ENCODE measurements around the gene ELOB. TPM values are rescaled to one million over a fixed set of nuclear protein-coding genes. Genes with fewer than 3 reads are reported as not detected.

ELOB gene
- total and polyA plus RNA-seq, 2 of the 13 experiments (the other 11 are each of a cell fraction or from before 2014, with no cell fraction given) = 208 to 225 TPM

- no peaks in the 10 kb centered on the region for H3K9me3 ChIP-seq (ENCODE audit: low read length)
- WGBS (ENCODE audit: low lambda C conversion rate) = 38% methylated on average over 20 of the region's 79 CpGs
- peaks cover 18% of the 10 kb centered on the region for H3K4me1 ChIP-seq (ENCODE audit: insufficient read depth, low read length)
- no peaks in the 10 kb centered on the region for H4K20me1 ChIP-seq (ENCODE audit: insufficient read depth, low read length)
- TF ChIP-seq ZSCAN22 (CRISPR knock-in tag; IDR thresholded peaks at IDR 0.05) (peak; percentile 84), ZBTB33 (CRISPR knock-in tag; IDR thresholded peaks at IDR 0.05) (peak; percentile 98), SP2 (CRISPR knock-in tag; IDR thresholded peaks at IDR 0.05) (no peak), ZNF777 (CRISPR knock-in tag; IDR thresholded peaks at IDR 0.05) (peak; percentile 11; the same call in 1 of the 2 replicates), CTCF (CRISPR knock-in tag; IDR thresholded peaks at IDR 0.05) (peak; percentile 53), ARNT2 (CRISPR knock-in tag; IDR thresholded peaks at IDR 0.05; ENCODE audit: low read depth) (no peak), MYC (CRISPR knock-in tag; IDR thresholded peaks at IDR 0.05; ENCODE audit: borderline replicate concordance) (0 out of 2 replicates have a peak, but pooled peaks have one; percentile 31), STAG1 (CRISPR knock-in tag; IDR thresholded peaks at IDR 0.05) (peak; percentile 11; the same call in 1 of the 2 replicates)
- H3K79me2 ChIP-seq (ENCODE audit: insufficient read depth, low read length) = no peaks in the 10 kb centered on the region
- H3K27ac ChIP-seq (ENCODE audit: extremely low read length, insufficient read depth, low read length) = no peak overlapping the region
- H3K27me3 ChIP-seq (ENCODE audit: control insufficient read depth in 1 of 2, insufficient read depth in 2 of 2, low read length in 2 of 2) = peaks cover 4 to 65% of the 10 kb centered on the region in 2 experiments; a peak in 4 of 5 replicates
- ATAC-seq (peak; percentile 9), DNase-seq (ENCODE audit: low spot score) (no peak), FAIRE-seq (no peak)
- in situ Hi-C loops (cut with HindIII; ENCODE audit: extremely low pct_ligation_motif_present, low pct_unique_long_range_greater_than_20kb) (loop anchor here (5.0 kb wide), 1 partner anchor 42 kb away; no protein-coding TSS in a partner anchor), intact Hi-C loops (cut with micrococcal nuclease; ENCODE audit: unreplicated experiment) (no loop called here)
- no peak overlapping the region for H2AFZ ChIP-seq (ENCODE audit: low read length)
- H3K4me2 ChIP-seq (ENCODE audit: low read depth, low read length) = peak overlapping the region; percentile 42
- CTCF ChIA-PET (ENCODE audit: low intra/inter-chr PET ratio, low total read pairs) = no interaction called here
- BruUV-seq (replicated peaks) = no TSS peak
- peak overlapping the region in 1 of 3 experiments; percentile 19; a peak in 1 of 6 replicates for H3K4me3 ChIP-seq (replicated peaks in 1 of 3; ENCODE audit: insufficient read depth in 1 of 3, low read depth in 2 of 3, low read length in 3 of 3)
- POLR2A ChIA-PET = no interaction called here
- no peaks in the 10 kb centered on the region for H3K36me3 ChIP-seq (replicated peaks in 1 of 2; ENCODE audit: control insufficient read depth in 1 of 2, insufficient read depth in 2 of 2, low read length in 2 of 2)
- no peak overlapping the region for H3K9ac ChIP-seq (ENCODE audit: insufficient read depth, low read depth, low read length)
These were observed 8.3 kb upstream of the ELOB start for GRCh38 chr16:2785101-2785991.

All from HepG2 (cell line).